DLD1 (cell line): Measurements from ENCODE around the gene SLC29A3.
"Not testable (repeated sequence)": the region's sequence is repeated elsewhere in the genome, so short reads cannot be mapped to it uniquely, and the experiment has no call there.

Source experiments
- in situ Hi-C: cut with HindIII; loops from 2 replicates; pipeline ENCODE4 v1.10.0; 2017; ENCODE audit warnings: low sequenced_read_pairs

SLC29A3 gene

DNA sequence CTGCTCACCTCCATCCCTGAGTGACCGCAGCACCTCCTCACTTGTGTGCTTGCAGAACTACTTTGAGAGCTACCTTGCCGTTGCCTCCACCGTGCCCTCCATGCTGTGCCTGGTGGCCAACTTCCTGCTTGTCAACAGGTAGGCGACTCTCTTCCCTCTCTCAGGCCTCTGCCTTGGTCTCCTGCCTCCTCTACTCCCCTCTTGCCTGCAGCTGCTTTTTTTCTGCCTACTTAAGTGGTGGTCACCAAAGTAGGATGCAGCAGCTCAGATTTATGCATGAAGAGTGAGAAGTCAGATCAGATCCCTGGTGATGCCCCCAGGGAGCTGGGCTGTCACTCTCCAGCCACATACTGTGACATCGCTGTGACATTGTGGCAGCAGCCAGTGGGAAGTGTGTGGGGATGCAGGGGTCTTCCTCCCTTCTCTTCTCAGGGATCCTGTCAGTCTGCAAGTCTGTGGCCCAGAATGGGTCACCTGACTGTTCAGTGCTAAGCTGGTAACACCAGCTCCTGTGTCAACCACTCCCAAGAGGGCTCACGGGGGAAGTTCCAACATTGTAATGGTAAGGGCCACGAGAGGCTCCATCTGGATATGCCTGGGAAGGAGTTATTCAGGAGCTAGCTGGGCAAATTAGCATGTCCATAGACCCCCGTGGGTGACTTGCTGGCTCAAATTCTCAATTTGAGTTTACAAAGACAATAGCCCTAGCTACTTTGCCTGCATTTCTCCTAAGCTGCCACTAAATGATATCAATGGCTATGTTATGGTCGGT lies 25.3 kb downstream of the SLC29A3 start:
- in situ Hi-C loops: no loop called here

DNA sequence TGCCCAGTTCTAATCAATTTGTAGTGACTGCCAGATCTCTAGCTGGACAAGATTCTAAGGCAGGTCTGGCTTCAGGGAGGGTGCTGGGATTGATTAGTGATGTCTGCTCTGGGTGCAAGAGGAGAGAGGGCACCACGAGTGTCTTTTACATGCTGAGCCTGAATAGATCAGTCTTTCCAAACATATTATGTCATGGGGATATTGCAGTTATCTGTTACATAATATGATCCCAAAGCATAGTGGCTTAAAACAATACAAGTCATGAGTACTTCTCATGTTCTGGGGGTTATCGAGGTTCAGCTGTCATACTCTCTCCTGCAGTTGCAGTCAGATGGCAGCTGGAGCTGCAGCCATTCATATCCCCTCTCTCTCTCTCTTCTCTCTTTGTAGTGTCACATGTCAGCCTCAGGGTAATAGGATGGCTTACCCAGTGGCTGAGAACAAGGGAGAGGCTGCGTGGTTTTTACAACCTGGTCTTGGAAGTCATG lies 26.0 kb downstream of the SLC29A3 start:
- in situ Hi-C loops: no loop called here

- in situ Hi-C loops: no loop called here
Observed at GRCh38 chr10:71345694-71346093, 26.6 kb downstream of the SLC29A3 start.

DNA sequence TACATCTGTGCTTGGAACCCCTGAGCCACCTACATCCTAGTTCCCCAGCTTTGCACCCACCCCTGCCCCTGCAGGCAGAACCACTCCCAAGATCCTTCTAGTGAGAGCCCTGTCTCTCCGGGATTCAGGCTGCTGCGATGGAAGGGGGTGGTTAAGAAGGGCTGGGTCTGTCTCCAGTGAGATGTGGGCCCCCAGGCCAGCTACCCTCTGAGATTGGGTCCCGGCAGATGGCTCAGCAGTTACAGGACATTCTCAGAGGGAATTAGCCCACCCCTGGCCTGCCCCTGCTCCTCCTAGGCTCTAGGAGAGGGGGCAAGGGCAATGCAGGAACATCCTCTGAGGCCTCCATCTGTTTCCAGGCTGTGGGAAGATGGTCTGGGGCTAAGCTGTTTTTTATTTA lies 27.7 kb downstream of the SLC29A3 start:
- in situ Hi-C loops: no loop called here

DNA sequence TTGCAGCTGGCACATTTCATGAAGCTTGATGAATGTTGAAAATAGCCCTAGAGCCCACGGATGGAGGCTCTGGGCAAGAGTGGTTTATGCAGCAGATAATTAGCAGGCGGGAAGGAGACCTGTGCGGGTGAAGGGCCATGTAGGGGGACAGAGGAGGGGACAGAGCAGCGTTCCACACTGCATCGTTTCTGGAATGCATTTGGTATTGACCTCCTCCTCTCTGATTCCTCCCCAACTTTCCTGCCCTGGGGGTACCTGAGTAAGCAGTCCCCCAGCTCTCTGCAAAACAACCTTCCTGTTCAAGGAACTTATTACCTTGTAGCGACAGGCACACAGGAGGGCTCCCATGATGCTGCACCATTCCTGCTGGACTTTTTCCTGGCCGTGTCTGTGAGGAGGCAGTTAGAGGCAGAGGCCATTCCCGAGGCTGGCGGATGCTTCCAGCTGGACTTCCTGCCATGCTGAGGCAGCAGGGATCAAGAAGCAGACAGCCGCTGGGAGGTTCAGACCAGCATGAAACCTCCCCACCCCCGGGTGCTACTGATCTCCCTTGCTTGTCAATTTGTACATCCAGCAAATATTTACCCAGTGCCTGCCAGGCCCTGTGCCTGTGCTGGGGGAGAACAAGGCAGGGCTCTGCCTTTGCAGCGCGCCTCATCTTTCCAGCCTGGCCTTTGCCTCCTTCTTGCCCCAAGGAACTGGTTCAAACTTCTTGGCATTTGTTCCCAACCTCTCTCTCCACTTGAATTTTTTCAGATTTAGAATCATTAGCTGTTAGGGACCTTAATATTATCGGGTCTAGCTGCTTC lies 28.7 kb downstream of the SLC29A3 start:
- in situ Hi-C loops: no loop called here

DNA sequence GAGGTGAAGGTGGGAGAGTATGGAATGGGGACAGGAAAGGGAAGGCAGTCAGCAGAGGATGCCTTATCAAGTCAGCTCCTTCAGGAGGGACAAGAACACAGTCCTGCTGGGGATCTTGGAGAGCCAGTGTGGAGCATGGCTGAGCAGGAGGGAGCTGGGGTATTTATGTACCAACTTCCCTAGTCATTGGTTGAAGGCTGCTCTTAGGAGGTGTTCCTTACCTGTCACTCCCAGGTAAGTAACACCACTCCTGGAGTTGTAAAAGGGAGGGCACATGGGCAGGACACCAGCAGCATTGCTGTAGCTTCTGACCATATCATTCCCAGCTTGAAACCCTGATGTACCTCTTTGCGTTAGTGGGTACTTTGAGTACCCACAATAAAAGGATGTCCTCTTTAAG lies 29.8 kb downstream of the SLC29A3 start:
- in situ Hi-C loops: no loop called here

GRCh38 chr10:71349406-71349805 lies 30.3 kb downstream of the SLC29A3 start:
- in situ Hi-C loops: no loop called here

GRCh38 chr10:71351087-71351486 lies 32.0 kb downstream of the SLC29A3 start:
- in situ Hi-C loops: no loop called here

GRCh38 chr10:71351628-71352319 lies 32.7 kb downstream of the SLC29A3 start:
- in situ Hi-C loops: no loop called here

DNA sequence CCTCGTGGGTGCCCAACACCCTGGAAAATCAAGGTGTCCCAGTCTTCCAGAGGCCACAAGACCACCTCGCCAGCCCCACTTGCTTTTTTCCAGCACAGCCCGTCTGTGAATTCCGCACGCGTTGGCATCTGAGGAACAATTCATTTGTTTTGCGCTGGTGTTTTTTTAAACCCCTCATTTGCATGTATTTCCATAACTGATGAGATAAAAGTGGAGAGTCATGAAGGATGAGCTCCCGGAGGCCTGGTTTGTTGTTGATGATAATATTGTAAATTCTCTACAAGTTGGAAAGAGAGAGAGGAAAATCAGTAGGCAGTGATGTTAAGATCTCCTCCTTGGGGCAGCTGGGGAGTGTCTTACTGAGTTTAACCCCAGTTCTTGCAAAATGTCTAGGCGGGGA lies 34.6 kb downstream of the SLC29A3 start:
- in situ Hi-C loops: no loop called here

GRCh38 chr10:71354776-71355175 lies 35.7 kb downstream of the SLC29A3 start:
- in situ Hi-C loops: no loop called here

DNA sequence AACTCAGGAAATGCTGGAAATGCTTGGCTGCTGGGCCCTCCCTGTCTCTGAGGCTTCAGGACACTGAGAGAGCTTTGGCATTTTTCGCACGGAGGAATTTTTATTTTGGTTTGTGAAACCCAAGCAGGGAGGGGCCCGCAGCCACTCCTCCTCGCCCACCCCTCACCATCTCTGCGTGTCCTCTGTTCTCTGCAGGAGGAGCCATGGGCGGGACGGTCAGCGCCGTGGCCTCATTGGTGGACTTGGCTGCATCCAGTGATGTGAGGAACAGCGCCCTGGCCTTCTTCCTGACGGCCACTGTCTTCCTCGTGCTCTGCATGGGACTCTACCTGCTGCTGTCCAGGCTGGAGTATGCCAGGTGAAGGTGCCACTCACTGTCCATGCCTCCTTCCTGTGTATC lies 36.8 kb downstream of the SLC29A3 start:
- in situ Hi-C loops: no loop called here

DNA sequence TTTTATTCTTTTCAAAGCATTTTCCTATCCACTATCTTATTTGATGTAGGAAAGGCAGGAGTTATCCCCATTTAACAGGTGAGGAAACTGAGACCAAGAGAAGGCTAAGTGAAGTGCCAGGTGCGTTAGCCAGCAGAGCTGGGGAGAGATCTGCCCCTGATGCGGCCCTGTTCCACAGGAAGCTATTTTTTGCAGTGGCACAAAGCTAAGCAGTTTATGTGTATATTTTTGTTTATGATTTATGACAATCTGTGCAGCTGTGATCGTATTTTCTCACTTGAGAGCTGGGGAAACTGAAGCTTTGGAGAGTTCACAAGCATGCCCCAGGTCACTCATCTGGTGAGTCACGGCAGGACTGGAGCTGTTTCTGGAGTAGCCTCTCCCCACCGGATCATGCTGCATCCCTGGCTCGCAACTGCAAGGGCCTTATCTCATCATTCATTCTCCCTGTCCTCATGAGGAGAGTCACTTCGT lies 38.8 kb downstream of the SLC29A3 start:
- in situ Hi-C loops: no loop called here

- in situ Hi-C loops: no loop called here
Observed at GRCh38 chr10:71358277-71358676, 39.2 kb downstream of the SLC29A3 start.

- in situ Hi-C loops: not testable (repeated sequence)
Observed at GRCh38 chr10:71358906-71359305, 39.8 kb downstream of the SLC29A3 start.

DNA sequence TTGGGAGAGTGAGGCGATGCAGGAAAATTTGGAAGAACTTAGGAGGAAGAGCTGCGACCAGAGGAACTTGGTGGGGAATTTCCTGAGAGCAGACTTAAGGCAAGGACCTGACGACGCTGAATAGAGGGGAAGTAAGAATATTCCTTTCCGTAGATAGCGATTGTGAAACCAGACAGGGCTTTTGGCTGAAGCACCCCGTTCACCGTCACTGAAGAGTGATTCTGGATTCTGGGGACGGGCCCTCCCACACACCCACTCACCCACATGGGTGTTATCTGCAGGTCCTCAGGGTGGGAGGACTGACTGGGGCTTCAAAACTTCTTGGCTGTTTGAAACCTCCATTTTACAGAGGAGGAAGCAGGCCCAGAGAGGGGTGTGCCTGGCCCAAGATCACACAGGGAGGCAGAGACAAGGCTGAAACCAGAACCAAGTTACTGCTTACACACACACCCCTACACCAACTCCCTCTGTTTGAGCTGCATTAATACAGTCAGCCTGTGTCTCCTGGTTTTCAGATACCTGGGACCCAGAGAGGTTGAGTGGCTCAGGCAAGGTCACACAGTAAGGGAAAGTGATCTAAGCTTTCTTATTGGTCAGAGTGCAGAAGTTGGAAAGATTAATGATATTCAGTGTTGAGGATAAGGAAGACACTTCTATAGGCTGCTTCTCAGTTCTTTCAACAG lies 40.4 kb downstream of the SLC29A3 start:
- in situ Hi-C loops: no loop called here

GRCh38 chr10:71360735-71361134 lies 41.7 kb downstream of the SLC29A3 start:
- in situ Hi-C loops: no loop called here

DNA sequence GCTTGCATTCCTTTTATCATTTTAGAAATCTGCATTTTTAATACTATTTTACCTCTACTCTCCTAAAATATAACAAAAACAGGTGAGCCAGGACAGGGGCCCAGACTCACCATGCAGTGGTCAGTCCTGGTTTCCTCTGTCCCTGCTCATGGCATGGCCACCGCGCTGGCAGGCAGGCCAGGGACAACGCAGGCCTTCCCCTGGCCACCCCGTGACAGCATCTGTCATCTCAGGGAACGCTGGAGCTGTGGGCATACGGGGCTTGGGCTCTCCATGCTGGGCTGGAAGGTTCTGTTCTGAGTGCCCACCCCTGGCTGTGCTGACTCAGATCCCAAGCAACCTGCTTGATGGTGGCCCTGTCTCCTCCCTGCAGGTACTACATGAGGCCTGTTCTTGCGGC lies 42.5 kb downstream of the SLC29A3 start:
- in situ Hi-C loops: no loop called here

DNA sequence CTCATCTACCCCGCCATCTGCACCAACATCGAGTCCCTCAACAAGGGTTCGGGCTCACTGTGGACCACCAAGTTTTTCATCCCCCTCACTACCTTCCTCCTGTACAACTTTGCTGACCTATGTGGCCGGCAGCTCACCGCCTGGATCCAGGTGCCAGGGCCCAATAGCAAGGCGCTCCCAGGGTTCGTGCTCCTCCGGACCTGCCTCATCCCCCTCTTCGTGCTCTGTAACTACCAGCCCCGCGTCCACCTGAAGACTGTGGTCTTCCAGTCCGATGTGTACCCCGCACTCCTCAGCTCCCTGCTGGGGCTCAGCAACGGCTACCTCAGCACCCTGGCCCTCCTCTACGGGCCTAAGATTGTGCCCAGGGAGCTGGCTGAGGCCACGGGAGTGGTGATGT lies 43.1 kb downstream of the SLC29A3 start:
- in situ Hi-C loops: no loop called here

- in situ Hi-C loops: no loop called here
Observed at GRCh38 chr10:71363936-71364335, 44.9 kb downstream of the SLC29A3 start.

- in situ Hi-C loops: no loop called here
Observed at GRCh38 chr10:71365366-71365765, 46.3 kb downstream of the SLC29A3 start.
